SH-SY5Y (cell line): ENCODE measurements around the gene NLRP9.

Source experiments
- GATA2 ChIP-seq: IDR thresholded peaks from 2 replicates; pipeline ENCODE4 v1.6.1; 2011; ENCODE audit warnings: mild to moderate bottlenecking, low read depth, low read length
- GATA3 ChIP-seq: IDR thresholded peaks from 2 replicates; pipeline ENCODE4 v1.6.1; 2011; ENCODE audit warnings: low read depth, mild to moderate bottlenecking, low read length, moderate library complexity

The NLRP9 gene

GRCh38 chr19:55683449-55684261 lies 54.5 kb downstream of the NLRP9 start:
- TF ChIP-seq GATA2: no peak
- no peak for TF ChIP-seq GATA3

- no peak for TF ChIP-seq GATA3
- no peak for TF ChIP-seq GATA2
Measured at GRCh38 chr19:55681131-55682092, 56.8 kb downstream of the NLRP9 start.

GRCh38 chr19:55680339-55681130 lies 57.7 kb downstream of the NLRP9 start:
- no peak for TF ChIP-seq GATA2
- TF ChIP-seq GATA3: no peak

- TF ChIP-seq GATA2 (no peak), GATA3 (no peak)
Measured at GRCh38 chr19:55679343-55680257, 58.6 kb downstream of the NLRP9 start.

GRCh38 chr19:55678121-55678671 lies 60.0 kb downstream of the NLRP9 start:
- TF ChIP-seq GATA2: no peak
- no peak for TF ChIP-seq GATA3

GRCh38 chr19:55677572-55678028 lies 60.6 kb downstream of the NLRP9 start:
- TF ChIP-seq GATA3 (no peak), GATA2 (no peak)

GRCh38 chr19:55676889-55677505 lies 61.2 kb downstream of the NLRP9 start:
- TF ChIP-seq GATA3 (no peak), GATA2 (no peak)

- TF ChIP-seq GATA2: no peak
- no peak for TF ChIP-seq GATA3
Measured at GRCh38 chr19:55676383-55676782, 61.8 kb downstream of the NLRP9 start.

- TF ChIP-seq GATA3 (no peak), GATA2 (no peak)
Measured at GRCh38 chr19:55675661-55676354, 62.4 kb downstream of the NLRP9 start.

GRCh38 chr19:55674841-55675660 lies 63.2 kb downstream of the NLRP9 start, which contains the start of gene EPN1:
Gene EPN1 (plus strand): TSS chr19:55675226. CDS start chr19:55678628, 3,402 bp downstream.
- TF ChIP-seq GATA2: no peak
- no peak for TF ChIP-seq GATA3

GRCh38 chr19:55674459-55674840 lies 63.8 kb downstream of the NLRP9 start:
- TF ChIP-seq GATA3: no peak

- TF ChIP-seq GATA2 (no peak), GATA3 (no peak)
Measured at GRCh38 chr19:55673889-55674288, 64.3 kb downstream of the NLRP9 start.
